H1 (cell line): Measurements from ENCODE around the gene MIDN. TPM values are rescaled to one million over a fixed set of nuclear protein-coding genes. Genes with fewer than 3 reads are reported as not detected.

Experiments used
- CTCF ChIA-PET: fragments of 300-600 bp; sonication (Branson Sonifier 250); formaldehyde crosslinking; loops from one replicate; lab custom pipeline; 2021; ENCODE audit not compliant: partially characterized antibody; lab: Charles Lee
- POLR2A ChIA-PET: fragments of 300-600 bp; sonication (Branson Sonifier 250); formaldehyde crosslinking; loops from one replicate; lab custom pipeline; 2021; ENCODE audit warnings: inconsistent platforms; ENCODE audit not compliant: partially characterized antibody; lab: Charles Lee
- DNase-seq, 2 experiments: peaks; one replicate each; pipeline versions ENCODE4 v3.0.0 to v3.0.0-alpha.2; 2010 to 2022; ENCODE audit warnings: low spot score in 2 of 2, low read depth in 1 of 2, mixed read lengths in 1 of 2
- FAIRE-seq: peaks from 2 replicates; lab custom pipeline; 2011; peaks lifted over from hg19 to GRCh38; lab: Jason Lieb, UNC
- H2AFZ ChIP-seq: 2 replicates; pipeline ENCODE4 v1.8.1; 2012; ENCODE audit warnings: low read length, inconsistent platforms
- H2AK5ac ChIP-seq: 2 replicates; pipeline ENCODE4 v1.6.1; 2013; ENCODE audit warnings: low read depth, low read length
- H2BK120ac ChIP-seq: replicated peaks from 2 replicates; pipeline ENCODE3; 2013; ENCODE audit warnings: low read depth, low read length, inconsistent platforms
- H2BK12ac ChIP-seq: 2 replicates; pipeline ENCODE4 v1.6.1; 2013; ENCODE audit warnings: low read depth, low read length
- H2BK15ac ChIP-seq: 2 replicates; pipeline ENCODE4 v1.6.1; 2013; ENCODE audit warnings: low read length
- H2BK20ac ChIP-seq: 2 replicates; pipeline ENCODE4 v1.6.1; 2013; ENCODE audit warnings: low read length
- H2BK5ac ChIP-seq: 2 replicates; pipeline ENCODE4 v1.6.1; 2013; ENCODE audit warnings: low read depth, low read length
- H3K14ac ChIP-seq: 2 replicates; pipeline ENCODE4 v1.6.1; 2013; ENCODE audit warnings: inconsistent platforms; ENCODE audit not compliant: insufficient read length
- H3K18ac ChIP-seq: 2 replicates; pipeline ENCODE4 v1.6.1; 2013; ENCODE audit warnings: low read length; ENCODE audit errors: extremely low read depth
- H3K23ac ChIP-seq: 2 replicates; pipeline ENCODE4 v1.6.1; 2013; ENCODE audit warnings: inconsistent platforms; ENCODE audit not compliant: insufficient read length
- H3K23me2 ChIP-seq: 2 replicates; pipeline ENCODE4 v1.6.1; 2013; ENCODE audit warnings: low read depth, low read length
- H3K27ac ChIP-seq: 2 replicates; pipeline ENCODE4 v1.6.1; 2011; ENCODE audit warnings: low read depth, low read length, inconsistent platforms
- H3K27me3 ChIP-seq, 4 experiments: replicated peaks in 1 of 4; 1 replicate in 1 of 4; 2 replicates in 3 of 4; pipeline versions ENCODE4 v1.6.1 to v1.8.1; 2011 to 2013; ENCODE audit warnings: low read length in 3 of 4, mild to moderate bottlenecking in 3 of 4, inconsistent platforms in 2 of 4, mixed read lengths in 2 of 4, moderate library complexity in 1 of 4; ENCODE audit not compliant: control insufficient read depth in 3 of 4, insufficient read depth in 3 of 4; ENCODE audit errors: extremely low read depth in 1 of 4
- H3K36me3 ChIP-seq, 4 experiments: 2 replicates each; pipeline versions ENCODE4 v1.6.1 to v1.8.1; 2011 to 2013; ENCODE audit warnings: mild to moderate bottlenecking in 4 of 4, low read length in 3 of 4, moderate library complexity in 2 of 4, control low read depth in 1 of 4, inconsistent platforms in 1 of 4; ENCODE audit not compliant: insufficient read depth in 4 of 4, control insufficient read depth in 2 of 4
- H3K4ac ChIP-seq: replicated peaks from 2 replicates; pipeline ENCODE3; 2013; ENCODE audit warnings: low read length, low read depth, mixed read lengths, inconsistent platforms; ENCODE audit not compliant: insufficient read length
- H3K4me1 ChIP-seq, 4 experiments: replicated peaks in 1 of 4; 1 replicate in 1 of 4; 2 replicates in 3 of 4; pipeline versions ENCODE4 v1.6.1 to v1.8.1; 2011 to 2013; ENCODE audit warnings: low read length in 3 of 4, inconsistent platforms in 2 of 4, mixed read lengths in 1 of 4; ENCODE audit not compliant: insufficient read depth in 4 of 4, control insufficient read depth in 3 of 4
- H3K4me2 ChIP-seq, 2 experiments: 2 replicates each; pipeline versions ENCODE4 v1.6.1 to v1.8.1; 2011 to 2013; ENCODE audit warnings: low read depth in 2 of 2, low read length in 2 of 2, control low read depth in 1 of 2, inconsistent platforms in 1 of 2, mild to moderate bottlenecking in 1 of 2; ENCODE audit not compliant: insufficient read depth in 1 of 2
- H3K4me3 ChIP-seq, 4 experiments: fragments of 200-600, 300-600 bp in 1 of 4; sonication (generic), shearing (Covaris generic), sonication (Bioruptor Twin) in 1 of 4; 2 replicates each; pipeline versions ENCODE4 v1.5.1 to v1.8.1; 2011 to 2016; ENCODE audit warnings: low read length in 4 of 4, low read depth in 3 of 4, control low read depth in 2 of 4, inconsistent platforms in 2 of 4, mild to moderate bottlenecking in 2 of 4, mixed read lengths in 1 of 4, moderate library complexity in 1 of 4; ENCODE audit not compliant: insufficient read depth in 2 of 4; ENCODE audit errors: extremely low read depth in 1 of 4
- H3K56ac ChIP-seq: replicated peaks from 2 replicates; pipeline ENCODE3; 2013; ENCODE audit warnings: low read depth, mild to moderate bottlenecking, mixed read lengths, low read length, inconsistent platforms; ENCODE audit not compliant: insufficient read length
- H3K79me1 ChIP-seq: 2 replicates; pipeline ENCODE4 v1.6.1; 2013; ENCODE audit warnings: low read depth, low read length, control low read depth
- H3K79me2 ChIP-seq, 2 experiments: 2 replicates each; pipeline versions ENCODE4 v1.6.1 to v1.8.1; 2012 to 2013; ENCODE audit warnings: low read length in 2 of 2, mild to moderate bottlenecking in 2 of 2, inconsistent platforms in 1 of 2; ENCODE audit not compliant: insufficient read depth in 2 of 2, control insufficient read depth in 1 of 2
- H3K9ac ChIP-seq, 4 experiments: replicated peaks in 1 of 4; 1 replicate in 1 of 4; 2 replicates in 3 of 4; pipeline versions ENCODE4 v1.6.1 to v1.8.1; 2011 to 2013; ENCODE audit warnings: low read depth in 3 of 4, low read length in 3 of 4, control low read depth in 2 of 4, mild to moderate bottlenecking in 2 of 4, moderate library complexity in 2 of 4, inconsistent platforms in 1 of 4; ENCODE audit errors: extremely low read depth in 1 of 4
- H3K9me3 ChIP-seq, 2 experiments: 2 replicates each; pipeline versions ENCODE4 v1.6.1 to v1.8.1; 2012 to 2013; ENCODE audit warnings: mild to moderate bottlenecking in 2 of 2, moderate library complexity in 2 of 2, control low read depth in 1 of 2, inconsistent platforms in 1 of 2, low read depth in 1 of 2, low read length in 1 of 2, mixed read lengths in 1 of 2; ENCODE audit not compliant: insufficient read depth in 2 of 2
- H4K20me1 ChIP-seq, 2 experiments: replicated peaks in 1 of 2; 2 replicates each; pipeline versions ENCODE3 to v1.8.1; 2011 to 2013; ENCODE audit warnings: inconsistent platforms in 2 of 2, low read length in 2 of 2, mild to moderate bottlenecking in 1 of 2; ENCODE audit not compliant: insufficient read depth in 2 of 2, control insufficient read depth in 1 of 2
- H4K5ac ChIP-seq: 2 replicates; pipeline ENCODE4 v1.6.1; 2013; ENCODE audit warnings: low read length, low read depth, mixed read lengths, inconsistent platforms; ENCODE audit not compliant: insufficient read length
- H4K8ac ChIP-seq: 2 replicates; pipeline ENCODE4 v1.8.0; 2013; ENCODE audit warnings: mild to moderate bottlenecking, moderate library complexity, low read length, inconsistent platforms; ENCODE audit not compliant: insufficient read depth; ENCODE audit errors: extremely low read depth
- H4K91ac ChIP-seq: replicated peaks from 2 replicates; pipeline ENCODE3; 2013; ENCODE audit warnings: low read length, mixed read lengths, inconsistent platforms; ENCODE audit not compliant: insufficient read length
- CREB1 ChIP-seq: IDR thresholded peaks from 2 replicates; pipeline ENCODE4 v1.6.1; 2012; ENCODE audit warnings: inconsistent platforms
- EP300 ChIP-seq, 2 experiments: IDR thresholded peaks; 1 replicate in 1 of 2; 2 replicates in 1 of 2; pipeline ENCODE4 v1.6.1; 2011 to 2012; ENCODE audit warnings: low read depth in 2 of 2, low read length in 2 of 2, mild to moderate bottlenecking in 2 of 2, borderline replicate concordance in 1 of 2, inconsistent platforms in 1 of 2, moderate library complexity in 1 of 2
- EZH2 ChIP-seq: fragments of 200-600 bp; sonication (generic); IDR thresholded peaks from 2 replicates; pipeline ENCODE4 v1.7.1; 2012; ENCODE audit warnings: low read depth, mild to moderate bottlenecking, moderate library complexity, low read length, inconsistent platforms; ENCODE audit not compliant: severe bottlenecking
- JUND ChIP-seq: IDR thresholded peaks from 2 replicates; pipeline ENCODE4 v1.6.1; 2011; ENCODE audit warnings: mild to moderate bottlenecking, improper control_type of control experiment, low read length
- NANOG ChIP-seq: IDR thresholded peaks from 2 replicates; pipeline ENCODE4 v1.6.1; 2011; ENCODE audit warnings: low read length, low read depth, mild to moderate bottlenecking, inconsistent platforms; ENCODE audit not compliant: insufficient read depth, poor library complexity, severe bottlenecking
- POLR2A ChIP-seq, 2 experiments: IDR thresholded peaks; 1 replicate in 1 of 2; 2 replicates in 1 of 2; pipeline ENCODE4 v1.6.1; 2011; ENCODE audit warnings: low read depth in 2 of 2, low read length in 2 of 2, mild to moderate bottlenecking in 2 of 2; ENCODE audit errors: control extremely low read depth in 1 of 2
- RNF2 ChIP-seq: fragments of 200-900, 300-1000 bp; sonication (generic); IDR thresholded peaks from 2 replicates; pipeline ENCODE4 v1.7.1; 2016; ENCODE audit warnings: borderline replicate concordance, low read depth, mild to moderate bottlenecking, antibody characterized with exemption, low read length; ENCODE audit not compliant: poor library complexity, severe bottlenecking; ENCODE audit errors: missing control alignments
- SIN3A ChIP-seq, 2 experiments: IDR thresholded peaks in 1 of 2; conservative IDR thresholded peaks in 1 of 2; 2 replicates each; pipeline ENCODE4 v1.6.1; 2011 to 2012; ENCODE audit warnings: low read length in 2 of 2, improper control_type of control experiment in 1 of 2, low read depth in 1 of 2, mild to moderate bottlenecking in 1 of 2
- SIRT6 ChIP-seq: IDR thresholded peaks from one replicate; pipeline ENCODE4 v1.7.1; 2012; ENCODE audit warnings: low read length, inconsistent platforms
- TAF1 ChIP-seq: IDR thresholded peaks from 2 replicates; pipeline ENCODE4 v1.6.1; 2011; ENCODE audit warnings: mild to moderate bottlenecking, low read depth, low read length
- TBP ChIP-seq: IDR thresholded peaks from 2 replicates; pipeline ENCODE4 v1.6.1; 2011; ENCODE audit warnings: low read depth, low read length, improper control_type of control experiment
- TCF12 ChIP-seq: IDR thresholded peaks from 2 replicates; pipeline ENCODE4 v1.6.1; 2011; ENCODE audit warnings: low read depth, mild to moderate bottlenecking, low read length
- WGBS, 2 experiments: shearing (Covaris generic) in 1 of 2; methylation state at CpG; one replicate each; pipeline versions ENCODE4 v1.1.6 to v1.1.7; 2013 to 2015; ENCODE audit warnings: low lambda C conversion rate in 2 of 2, mixed read lengths in 2 of 2, inconsistent platforms in 1 of 2, low coverage in 1 of 2, missing lambda C conversion rate in 1 of 2; ENCODE audit not compliant: insufficient replicate concordance in 2 of 2, insufficient coverage in 1 of 2, insufficient read length in 1 of 2; ENCODE audit errors: extremely low coverage in 1 of 2, missing lambda C conversion rate in 1 of 2; 5-methylcytosine and 5-hydroxymethylcytosine counted together
- polyA plus RNA-seq, 7 experiments: library from polyadenylated mRNA; depleted of rRNA in 3 of 7; stranded (reverse) in 5 of 7; unstranded in 2 of 7; fragments of >200 nt in 5 of 7; fragments of 200-250 nt in 2 of 7; gene quantifications; 1 replicate in 5 of 7; 2 replicates in 1 of 7; 4 replicates in 1 of 7; pipeline versions ENCODE4 v1.2.1 to v1.2.3, GENCODE V29; 2011 to 2013; ENCODE audit warnings: missing spikeins in 2 of 7, mixed read lengths in 2 of 7
- total RNA-seq: library from RNA; stranded (reverse); fragmentation: NEBNext Ultra II Directional; extraction: Animal tissue kit (Norgen Biotek cat#: 25700); gene quantifications from 2 replicates; pipeline ENCODE4 v1.2.1, GENCODE V29; 2021

MIDN gene
- total and polyA plus RNA-seq, 2 of the 8 experiments (the other 6 are each of a cell fraction or from before 2014, with no cell fraction given) = 39.8 to 159 TPM

DNA sequence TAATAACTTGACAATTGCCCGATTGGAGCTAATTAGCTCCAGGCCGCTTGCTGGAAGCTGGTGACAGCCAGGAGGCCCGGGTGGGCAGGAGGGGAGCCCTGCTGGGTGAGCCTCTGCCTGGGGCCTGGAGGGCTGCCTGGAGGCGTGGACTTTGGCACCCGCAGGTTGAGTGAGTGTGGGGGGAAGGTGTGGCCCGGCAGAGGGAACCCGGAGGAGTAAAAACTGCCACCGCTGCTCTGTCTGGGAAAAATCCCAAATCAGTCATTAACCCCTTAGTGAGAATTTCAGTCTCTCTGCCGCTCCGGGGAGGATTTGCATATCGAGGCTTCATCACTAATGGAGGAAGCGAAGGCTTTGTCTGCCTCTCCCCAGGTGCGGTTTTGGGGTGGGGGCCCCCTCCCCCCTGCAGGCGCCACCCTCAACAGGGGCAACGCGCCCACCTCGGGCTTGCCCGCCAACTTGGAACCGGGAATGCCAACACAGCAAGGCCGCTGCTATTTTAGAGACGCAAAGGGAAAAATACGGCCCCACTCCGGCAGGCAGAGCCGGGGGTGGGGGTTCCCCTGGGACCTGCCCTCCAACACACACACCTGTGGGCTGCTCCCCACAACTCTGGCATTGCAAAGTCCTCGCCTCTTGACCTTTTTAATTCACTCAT lies 43.5 kb downstream of the MIDN start:
- Histone ChIP-seq H2BK12ac (no peak overlapping the region), H3K36me3 (no peaks in the 10 kb centered on the region), H4K20me1 (peaks cover 7 to 8% of the 10 kb centered on the region in 2 experiments), H3K23me2 (peaks cover 2% of the 10 kb centered on the region; the same call in 1 of the 2 replicates), H4K8ac (no peak overlapping the region), H3K9me3 (no peaks in the 10 kb centered on the region), H4K91ac (no peak overlapping the region), H2BK5ac (no peak overlapping the region), H3K14ac (no peak overlapping the region), H3K27me3 (peaks cover 0 to 2% (median 1%) of the 10 kb centered on the region in 4 experiments; a peak in 2 of 7 replicates), H2BK20ac (no peak overlapping the region), H2BK15ac (no peak overlapping the region), H3K4me2 (no peak overlapping the region), H2AK5ac (no peak overlapping the region; the same call in 1 of the 2 replicates), H4K5ac (no peak overlapping the region), H3K27ac (no peak overlapping the region), H3K9ac (no peak overlapping the region), H3K23ac (no peak overlapping the region), H3K4ac (no peak overlapping the region), H3K4me1 (peaks cover 0 to 8% (median under 1%) of the 10 kb centered on the region in 4 experiments; a peak in 4 of 7 replicates), H2AFZ (no peak overlapping the region), H3K79me1 (peaks cover 2% of the 10 kb centered on the region; the same call in 1 of the 2 replicates), H3K56ac (no peak overlapping the region), H2BK120ac (no peak overlapping the region), H3K79me2 (no peaks in the 10 kb centered on the region), H3K4me3 (no peak overlapping the region), H3K18ac (no peak overlapping the region)
- CTCF ChIA-PET = interaction anchor here (0.5 to 0.7 kb wide), 2 partner anchors 25 to 185 kb away, joined by 3 read pairs; no protein-coding TSS in a partner anchor
- DNase-seq (no peak), FAIRE-seq (no peak)
- POLR2A ChIA-PET = interaction anchor here (0.8 to 2.5 kb wide), 3 partner anchors 19 to 175 kb away, joined by 3 to 16 read pairs (median 5); partner anchors contain the start of gene CIRBP
- 85% methylated on average over 25 of the region's 25 CpGs; no CpG with 5 or more reads in 1 of the 2 experiments for WGBS, 2 experiments
- TF ChIP-seq EZH2 = no peak
- TF ChIP-seq SIRT6 = no peak
- no peak for TF ChIP-seq CREB1
- TF ChIP-seq POLR2A (IDR thresholded peaks at IDR 0.05; ENCODE audit: control extremely low read depth in 1 of 2, low read depth in 2 of 2, low read length in 2 of 2) = no peak
- no peak for TF ChIP-seq TCF12
- TF ChIP-seq TBP = no peak
- TF ChIP-seq NANOG = no peak
- no peak for TF ChIP-seq EP300 (IDR thresholded peaks at IDR 0.05; ENCODE audit: borderline replicate concordance in 1 of 2, low read depth in 2 of 2, low read length in 2 of 2)
- TF ChIP-seq JUND = no peak
- no peak for TF ChIP-seq SIN3A (conservative IDR thresholded peaks at IDR 0.05 in 1 of 2, IDR thresholded peaks at IDR 0.05 in 1 of 2; ENCODE audit: low read depth in 1 of 2, low read length in 2 of 2)
- no peak for TF ChIP-seq RNF2
- no peak for TF ChIP-seq TAF1
